Loucy (cell line): Measurements from ENCODE around the gene DSG1.

Experiments used
- EZH2phosphoT487 ChIP-seq: fragments of 200-600 bp; IDR thresholded peaks from 2 replicates; pipeline ENCODE4 v1.6.1; 2018; ENCODE audit warnings: antibody characterized with exemption, mild to moderate bottlenecking, moderate library complexity, borderline replicate concordance
- TF ChIP-seq, protein P1 (sequence below): fragments of 200-600 bp; sonication (generic); conservative IDR thresholded peaks from 2 replicates; pipeline ENCODE4 v1.5.1; 2014; ENCODE audit warnings: mild to moderate bottlenecking, antibody characterized with exemption, low read length

GRCh38 chr18:31401156-31402025 lies 83.4 kb downstream of the DSG1 start:
- TF ChIP-seq, protein P1, sequence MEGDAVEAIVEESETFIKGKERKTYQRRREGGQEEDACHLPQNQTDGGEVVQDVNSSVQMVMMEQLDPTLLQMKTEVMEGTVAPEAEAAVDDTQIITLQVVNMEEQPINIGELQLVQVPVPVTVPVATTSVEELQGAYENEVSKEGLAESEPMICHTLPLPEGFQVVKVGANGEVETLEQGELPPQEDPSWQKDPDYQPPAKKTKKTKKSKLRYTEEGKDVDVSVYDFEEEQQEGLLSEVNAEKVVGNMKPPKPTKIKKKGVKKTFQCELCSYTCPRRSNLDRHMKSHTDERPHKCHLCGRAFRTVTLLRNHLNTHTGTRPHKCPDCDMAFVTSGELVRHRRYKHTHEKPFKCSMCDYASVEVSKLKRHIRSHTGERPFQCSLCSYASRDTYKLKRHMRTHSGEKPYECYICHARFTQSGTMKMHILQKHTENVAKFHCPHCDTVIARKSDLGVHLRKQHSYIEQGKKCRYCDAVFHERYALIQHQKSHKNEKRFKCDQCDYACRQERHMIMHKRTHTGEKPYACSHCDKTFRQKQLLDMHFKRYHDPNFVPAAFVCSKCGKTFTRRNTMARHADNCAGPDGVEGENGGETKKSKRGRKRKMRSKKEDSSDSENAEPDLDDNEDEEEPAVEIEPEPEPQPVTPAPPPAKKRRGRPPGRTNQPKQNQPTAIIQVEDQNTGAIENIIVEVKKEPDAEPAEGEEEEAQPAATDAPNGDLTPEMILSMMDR, result no peak
- no peak for TF ChIP-seq EZH2phosphoT487
